ENCODE data around the gene SMARCE1. TPM values are rescaled to one million over a fixed set of nuclear protein-coding genes. Genes with fewer than 3 reads are reported as not detected.

The SMARCE1 gene
- total RNA-seq, 2 experiments from 2014 or later: 75.9 to 109 TPM

- Histone ChIP-seq H3K4me3 (ENCODE audit: low read depth, low read length, poor library complexity, severe bottlenecking) (no peak overlapping the region), H3K36me3 (ENCODE audit: insufficient read depth, low read length) (peaks cover 80% of the 10 kb centered on the region), H2AFZ (ENCODE audit: low read length) (no peak overlapping the region), H3K4me2 (ENCODE audit: low read length) (no peak overlapping the region), H3K9me3 (ENCODE audit: low read length) (no peaks in the 10 kb centered on the region), H3K79me2 (ENCODE audit: insufficient read depth, low read depth, low read length) (no peaks in the 10 kb centered on the region), H3K27ac (ENCODE audit: low read depth, low read length, poor library complexity, severe bottlenecking) (no peak overlapping the region), H3K4me1 (ENCODE audit: insufficient read depth, low read length, poor library complexity, severe bottlenecking) (peaks cover 7% of the 10 kb centered on the region), H3K9me2 (ENCODE audit: insufficient read depth, low read length) (no peaks in the 10 kb centered on the region), H4K20me1 (ENCODE audit: insufficient read depth, low read length) (no peaks in the 10 kb centered on the region)
- BruUV-seq (replicated peaks): no TSS peak
- CTCF ChIA-PET (ENCODE audit: unreplicated experiment): interaction anchor here (0.6 kb wide), 1 partner anchor 17 kb away, joined by 3 read pairs; no protein-coding TSS in a partner anchor
- TF ChIP-seq CTCF (conservative IDR thresholded peaks at IDR 0.05; ENCODE audit: low read length): no peak
- TF ChIP-seq EZH2phosphoT487 (IDR thresholded peaks at IDR 0.05; ENCODE audit: borderline replicate concordance, low read depth, low read length): no peak
- intact Hi-C loops (cut with micrococcal nuclease; ENCODE audit: unreplicated experiment): no loop called here
- DNase-seq (ENCODE audit: low spot score): no peak
- POLR2A ChIA-PET: interaction anchor here (1.8 kb wide), 1 partner anchor 17 kb away, joined by 7 read pairs; the partner anchor contains the start of gene SMARCE1
Observed at GRCh38 chr17:40629842-40630241, 17.8 kb downstream of the SMARCE1 start.

- DNase-seq (ENCODE audit: low spot score): no peak
- H3K9me2 ChIP-seq (ENCODE audit: insufficient read depth, low read length): no peaks in the 10 kb centered on the region
- no peaks in the 10 kb centered on the region for H4K20me1 ChIP-seq (ENCODE audit: insufficient read depth, low read length)
- CTCF ChIA-PET (ENCODE audit: unreplicated experiment): no interaction called here
- intact Hi-C loops (cut with micrococcal nuclease; ENCODE audit: unreplicated experiment): no loop called here
- no peak for TF ChIP-seq CTCF (conservative IDR thresholded peaks at IDR 0.05; ENCODE audit: low read length)
- TF ChIP-seq EZH2phosphoT487 (IDR thresholded peaks at IDR 0.05; ENCODE audit: borderline replicate concordance, low read depth, low read length): no peak
- POLR2A ChIA-PET: interaction anchor here (0.8 to 2.5 kb wide), 5 partner anchors 8 to 194 kb away, joined by 3 to 10 read pairs (median 3); no protein-coding TSS in a partner anchor
- no peaks in the 10 kb centered on the region for H3K79me2 ChIP-seq (ENCODE audit: insufficient read depth, low read depth, low read length)
- H3K4me1 ChIP-seq (ENCODE audit: insufficient read depth, low read length, poor library complexity, severe bottlenecking): peaks cover 37% of the 10 kb centered on the region
- H3K36me3 ChIP-seq (ENCODE audit: insufficient read depth, low read length): peaks cover 34% of the 10 kb centered on the region
- H3K4me3 ChIP-seq (ENCODE audit: low read depth, low read length, poor library complexity, severe bottlenecking): no peak overlapping the region
- no peak overlapping the region for H3K4me2 ChIP-seq (ENCODE audit: low read length)
- no TSS peak for BruUV-seq (replicated peaks)
- H3K27ac ChIP-seq (ENCODE audit: low read depth, low read length, poor library complexity, severe bottlenecking): no peak overlapping the region
- no peaks in the 10 kb centered on the region for H3K9me3 ChIP-seq (ENCODE audit: low read length)
- H2AFZ ChIP-seq (ENCODE audit: low read length): no peak overlapping the region
Observed at GRCh38 chr17:40625311-40625710, 22.3 kb downstream of the SMARCE1 start.

- Histone ChIP-seq H3K79me2 (ENCODE audit: insufficient read depth, low read depth, low read length) (no peaks in the 10 kb centered on the region), H3K4me2 (ENCODE audit: low read length) (peak overlapping the region; percentile 43), H3K4me1 (ENCODE audit: insufficient read depth, low read length, poor library complexity, severe bottlenecking) (peaks cover 41% of the 10 kb centered on the region), H3K27ac (ENCODE audit: low read depth, low read length, poor library complexity, severe bottlenecking) (no peak overlapping the region), H3K9me3 (ENCODE audit: low read length) (no peaks in the 10 kb centered on the region), H3K9me2 (ENCODE audit: insufficient read depth, low read length) (no peaks in the 10 kb centered on the region), H3K4me3 (ENCODE audit: low read depth, low read length, poor library complexity, severe bottlenecking) (peak overlapping the region; percentile 7), H2AFZ (ENCODE audit: low read length) (peak overlapping the region; percentile 62; the same call in 1 of the 2 replicates), H3K36me3 (ENCODE audit: insufficient read depth, low read length) (peaks cover 17% of the 10 kb centered on the region), H4K20me1 (ENCODE audit: insufficient read depth, low read length) (no peaks in the 10 kb centered on the region)
- ChIA-PET CTCF (ENCODE audit: unreplicated experiment) (interaction anchor here (0.9 kb wide), 1 partner anchor 16 kb away, joined by 4 read pairs; no protein-coding TSS in a partner anchor), POLR2A (interaction anchor here (1.0 to 2.5 kb wide), 2 partner anchors 8 to 23 kb away, joined by 5 to 10 read pairs; no protein-coding TSS in a partner anchor)
- no peak for TF ChIP-seq EZH2phosphoT487 (IDR thresholded peaks at IDR 0.05; ENCODE audit: borderline replicate concordance, low read depth, low read length)
- BruUV-seq (replicated peaks): no TSS peak
- intact Hi-C loops (cut with micrococcal nuclease; ENCODE audit: unreplicated experiment): loop anchor here (5.0 kb wide), 3 partner anchors 104 to 284 kb away; no protein-coding TSS in a partner anchor
- DNase-seq (ENCODE audit: low spot score): peak; percentile 35
Observed at GRCh38 chr17:40623419-40624210, 24.0 kb downstream of the SMARCE1 start.
